Fibroblast of peridontal ligament (primary cell): Measurements from ENCODE around the gene IFNL4.
"Not testable (repeated sequence)": the region's sequence is repeated elsewhere in the genome, so short reads cannot be mapped to it uniquely, and the experiment has no call there.

ENCODE experiments used
- DNase-seq: peaks from one replicate; pipeline ENCODE4 v3.0.0-alpha.2; 2010; ENCODE audit errors: extremely low read depth

Gene IFNL4

GRCh38 chr19:39257227-39257626 is 8.6 kb upstream of the IFNL4 start:
- DNase-seq, result no peak

- DNase-seq, result no peak
These were observed 6.1 kb upstream of the IFNL4 start for GRCh38 chr19:39254531-39255345.

GRCh38 chr19:39253374-39254149 is 4.9 kb upstream of the IFNL4 start:
- no peak for DNase-seq

- DNase-seq, result no peak
These were observed 3.8 kb upstream of the IFNL4 start for GRCh38 chr19:39252458-39252857.

GRCh38 chr19:39251846-39252245 is 3.2 kb upstream of the IFNL4 start:
- DNase-seq, result no peak

- no peak for DNase-seq
These were observed 2.4 kb upstream of the IFNL4 start for GRCh38 chr19:39251081-39251480.

- no peak for DNase-seq
These were observed 673 bp downstream of the IFNL4 start for GRCh38 chr19:39247701-39248664.

GRCh38 chr19:39246951-39247669 is 1.5 kb downstream of the IFNL4 start:
- DNase-seq, result no peak

GRCh38 chr19:39245166-39245565 is 3.5 kb downstream of the IFNL4 start:
- DNase-seq, result not testable (repeated sequence)

GRCh38 chr19:39244410-39245100 is 4.1 kb downstream of the IFNL4 start, which contains the start of gene IFNL3:
IFNL3 (minus strand) TSS chr19:39245006; CDS start chr19:39244967, 39 bp downstream.
- not testable (repeated sequence) for DNase-seq

GRCh38 chr19:39243741-39244140 is 4.9 kb downstream of the IFNL4 start:
- DNase-seq, result not testable (repeated sequence)

- no peak for DNase-seq
These were observed 8.2 kb downstream of the IFNL4 start for GRCh38 chr19:39240421-39240820.

- DNase-seq, result no peak
These were observed 9.7 kb downstream of the IFNL4 start for GRCh38 chr19:39238944-39239343.

GRCh38 chr19:39238209-39238608 is 10.4 kb downstream of the IFNL4 start:
- DNase-seq, result no peak

GRCh38 chr19:39237200-39238184 is 11.2 kb downstream of the IFNL4 start:
- no peak for DNase-seq

- DNase-seq, result no peak
These were observed 12.1 kb downstream of the IFNL4 start for GRCh38 chr19:39236527-39236926.

- no peak for DNase-seq
These were observed 15.9 kb downstream of the IFNL4 start for GRCh38 chr19:39232708-39233107.

GRCh38 chr19:39230096-39230764 is 18.4 kb downstream of the IFNL4 start:
- no peak for DNase-seq

GRCh38 chr19:39224910-39225309 is 23.7 kb downstream of the IFNL4 start:
- no peak for DNase-seq
